ENCODE data around the gene PLCB1.

- TF ChIP-seq CTCF (conservative IDR thresholded peaks at IDR 0.05; ENCODE audit: low read length): no peak
- no peak for TF ChIP-seq EZH2phosphoT487 (IDR thresholded peaks at IDR 0.05; ENCODE audit: borderline replicate concordance)
These were observed 160.7 kb downstream of the PLCB1 start for GRCh38 chr20:8292793-8293192.
